Kidney (tissue), 14 donors: ENCODE results near the gene RHBDF2. TPM values are rescaled to one million over a fixed set of nuclear protein-coding genes. Genes with fewer than 3 reads are reported as not detected.

ENCODE experiments used
- DNase-seq, 5 donors: peaks; one replicate each; pipeline ENCODE4 v3.0.0-alpha.2; 2013 to 2020
- FAIRE-seq: peaks from 2 replicates; lab custom pipeline; 2012; peaks lifted over from hg19 to GRCh38; lab: Jason Lieb, UNC
- H3K27ac ChIP-seq, 2 donors: one replicate each; pipeline ENCODE4 v1.7.0; 2013; ENCODE audit warnings: low read depth in 2 of 2, low read length in 2 of 2, inconsistent platforms in 1 of 2
- H3K27me3 ChIP-seq: one replicate; pipeline ENCODE4 v1.7.1; 2013; ENCODE audit warnings: low read length, inconsistent platforms; ENCODE audit not compliant: control insufficient read depth, insufficient read depth
- H3K36me3 ChIP-seq, 3 donors: one replicate each; pipeline versions ENCODE4 v1.7.0 to v1.7.1; 2013; ENCODE audit warnings: low read length in 3 of 3, control low read depth in 1 of 3, inconsistent platforms in 1 of 3; ENCODE audit not compliant: insufficient read depth in 3 of 3, control insufficient read depth in 2 of 3
- H3K4me1 ChIP-seq, 3 donors: one replicate each; pipeline versions ENCODE4 v1.7.0 to v1.7.1; 2013; ENCODE audit warnings: low read length in 3 of 3, inconsistent platforms in 1 of 3, low read depth in 1 of 3; ENCODE audit not compliant: control insufficient read depth in 2 of 3, insufficient read depth in 2 of 3
- H3K4me3 ChIP-seq, 3 donors: one replicate each; pipeline versions ENCODE4 v1.7.0 to v1.8.1; 2013; ENCODE audit warnings: low read length in 3 of 3, control low read depth in 1 of 3, inconsistent platforms in 1 of 3
- H3K9ac ChIP-seq, 3 donors: one replicate each; pipeline versions ENCODE4 v1.7.0 to v1.7.1; 2013; ENCODE audit warnings: low read length in 3 of 3, control low read depth in 1 of 3, inconsistent platforms in 1 of 3
- H3K9me3 ChIP-seq, 3 donors: one replicate each; pipeline versions ENCODE4 v1.7.0 to v1.7.1; 2013; ENCODE audit warnings: low read length in 3 of 3, control low read depth in 1 of 3, inconsistent platforms in 1 of 3; ENCODE audit not compliant: control insufficient read depth in 2 of 3, insufficient read depth in 1 of 3
- intact Hi-C: fragments of 100-400 bp; cut with DNase I; formaldehyde crosslinking; loops from one replicate; pipeline ENCODE4 v1.11.1; 2022
- polyA plus RNA-seq: library from polyadenylated mRNA; stranded (reverse); fragments of 350-450 nt; fragmentation: Illumina TruSeq; extraction: RNeasy Lipid Tissue Mini Kit (QIAGEN cat#74804); gene quantifications from one replicate; pipeline ENCODE4 v1.2.3, GENCODE V29; 2014; ENCODE audit warnings: low read depth, low replicate concordance; ENCODE audit not compliant: insufficient read depth
- total RNA-seq: library from RNA; stranded (reverse); fragmentation: NEBNext Ultra II Directional; extraction: Animal tissue kit (Norgen Biotek cat#: 25700); gene quantifications from one replicate; pipeline ENCODE4 v1.2.1, GENCODE V29; 2021
- TF ChIP-seq, protein P1 (sequence below): IDR thresholded peaks from 3 replicates; pipeline ENCODE4 v1.5.1; 2012; ENCODE audit warnings: mild to moderate bottlenecking, moderate library complexity, borderline replicate concordance; ENCODE audit not compliant: insufficient read depth; ENCODE audit errors: extremely low read depth
- donor health status: control.
- donor health status: control.
- donor health status: control.
- donor health status: control.
- donor health status: control.
- donor health status: DM: yes; HTN: yes; CAD: no.
- donor health status: Normal renal cell carcinoma (clear cell type).

The RHBDF2 gene
- total and polyA plus RNA-seq, 2 donors from 2014 or later, result 6.8 to 58.6 TPM

DNA sequence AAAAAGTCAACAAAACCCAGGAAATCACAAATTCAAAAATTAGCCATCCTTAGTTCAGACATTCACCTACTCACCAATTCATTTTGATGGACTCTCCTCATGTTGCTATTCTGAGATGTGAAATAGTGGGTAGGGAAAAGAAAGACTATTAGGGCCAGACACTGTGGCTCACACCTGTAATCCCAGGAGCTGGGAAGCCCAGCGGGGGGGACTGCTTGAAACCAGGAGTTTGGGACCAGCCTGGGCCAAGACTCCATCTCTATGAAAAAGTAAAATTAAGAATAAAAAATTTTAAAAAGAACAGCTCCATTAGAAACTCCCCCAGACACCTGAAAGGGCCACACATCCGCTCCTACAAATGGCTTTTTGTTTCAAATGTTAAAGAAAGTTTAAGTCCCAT lies 69.7 kb downstream of the RHBDF2 start:
- Histone ChIP-seq H3K4me1 (peaks cover 0 to 8% (median 5%) of the 10 kb centered on the region in 3 donors), H3K36me3 (peaks cover 0 to 3% (median 0%) of the 10 kb centered on the region in 3 donors), H3K27me3 (no peaks in the 10 kb centered on the region), H3K27ac (no peak overlapping the region), H3K4me3 (no peak overlapping the region), H3K9me3 (no peaks in the 10 kb centered on the region), H3K9ac (no peak overlapping the region)
- FAIRE-seq (no peak), DNase-seq (no peak)
- intact Hi-C loops, result no loop called here
- TF ChIP-seq, protein P1, sequence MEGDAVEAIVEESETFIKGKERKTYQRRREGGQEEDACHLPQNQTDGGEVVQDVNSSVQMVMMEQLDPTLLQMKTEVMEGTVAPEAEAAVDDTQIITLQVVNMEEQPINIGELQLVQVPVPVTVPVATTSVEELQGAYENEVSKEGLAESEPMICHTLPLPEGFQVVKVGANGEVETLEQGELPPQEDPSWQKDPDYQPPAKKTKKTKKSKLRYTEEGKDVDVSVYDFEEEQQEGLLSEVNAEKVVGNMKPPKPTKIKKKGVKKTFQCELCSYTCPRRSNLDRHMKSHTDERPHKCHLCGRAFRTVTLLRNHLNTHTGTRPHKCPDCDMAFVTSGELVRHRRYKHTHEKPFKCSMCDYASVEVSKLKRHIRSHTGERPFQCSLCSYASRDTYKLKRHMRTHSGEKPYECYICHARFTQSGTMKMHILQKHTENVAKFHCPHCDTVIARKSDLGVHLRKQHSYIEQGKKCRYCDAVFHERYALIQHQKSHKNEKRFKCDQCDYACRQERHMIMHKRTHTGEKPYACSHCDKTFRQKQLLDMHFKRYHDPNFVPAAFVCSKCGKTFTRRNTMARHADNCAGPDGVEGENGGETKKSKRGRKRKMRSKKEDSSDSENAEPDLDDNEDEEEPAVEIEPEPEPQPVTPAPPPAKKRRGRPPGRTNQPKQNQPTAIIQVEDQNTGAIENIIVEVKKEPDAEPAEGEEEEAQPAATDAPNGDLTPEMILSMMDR, result no peak

DNA sequence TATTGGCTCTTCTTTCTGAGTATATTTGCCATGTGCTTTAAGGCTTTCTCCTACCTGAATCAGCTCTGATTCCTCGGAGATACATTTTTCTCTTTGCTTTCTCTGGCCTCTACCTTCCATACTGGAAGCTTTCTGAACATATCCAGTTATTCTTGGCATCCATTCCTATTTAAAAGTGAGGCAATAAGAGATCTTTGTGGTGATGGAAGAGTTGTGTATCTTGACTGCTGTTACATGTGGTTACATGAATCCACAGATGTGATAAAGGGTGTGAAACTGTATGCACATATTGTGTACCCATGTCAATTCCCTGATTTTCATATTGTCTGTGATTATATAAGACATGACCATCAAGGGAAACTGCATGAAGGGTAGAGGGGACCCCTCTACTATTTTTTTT lies 72.7 kb downstream of the RHBDF2 start:
- Histone ChIP-seq H3K9ac (no peak overlapping the region), H3K36me3 (no peaks in the 10 kb centered on the region), H3K4me1 (peaks cover 0 to 8% (median 5%) of the 10 kb centered on the region in 3 donors), H3K4me3 (no peak overlapping the region), H3K27ac (peak overlapping the region in 1 of 2 donors; percentile 66), H3K9me3 (no peaks in the 10 kb centered on the region), H3K27me3 (no peaks in the 10 kb centered on the region)
- TF ChIP-seq, protein P1, result no peak
- FAIRE-seq, result no peak
- intact Hi-C loops, result no loop called here
- no peak for DNase-seq

DNA sequence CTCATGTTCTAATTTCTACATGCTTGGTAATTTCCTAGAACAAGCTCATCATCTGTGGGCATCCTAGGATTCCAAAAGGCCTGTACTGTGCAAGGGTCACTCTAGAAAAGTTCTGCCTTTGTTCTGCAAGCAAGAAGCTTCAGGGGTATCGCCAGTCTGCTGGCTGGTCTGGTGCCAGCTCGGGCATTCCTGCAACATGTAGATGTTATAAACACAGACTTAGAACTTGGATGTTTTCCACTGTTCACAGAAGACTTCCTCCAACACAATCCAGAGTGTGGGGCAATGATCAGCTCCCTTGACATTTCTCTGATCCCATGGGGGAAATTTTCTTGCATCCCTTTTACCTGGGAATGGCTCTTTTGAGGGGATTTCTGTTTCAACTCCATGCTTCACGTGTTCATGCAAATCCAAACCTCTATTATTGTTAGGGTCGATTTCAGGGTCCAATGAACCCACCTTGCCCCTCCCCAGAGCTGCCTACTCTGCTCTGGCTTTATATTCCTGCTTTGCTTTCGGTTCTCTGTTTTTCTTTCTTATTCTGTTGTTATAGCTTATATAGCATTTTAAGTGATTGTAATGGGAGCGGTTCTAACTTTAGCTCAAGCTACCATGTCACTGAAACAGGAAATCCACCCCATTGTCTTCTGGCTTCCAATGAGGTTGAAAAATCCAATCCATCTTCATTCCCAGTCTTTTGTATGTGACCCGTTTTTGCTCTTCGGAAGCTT lies 73.6 kb downstream of the RHBDF2 start:
- H3K36me3 ChIP-seq, result no peaks in the 10 kb centered on the region
- H3K4me1 ChIP-seq, result peaks cover 0 to 8% (median 5%) of the 10 kb centered on the region in 3 donors
- H3K9ac ChIP-seq, result peak overlapping the region in 1 of 3 donors; percentile 4
- H3K4me3 ChIP-seq, result peak overlapping the region in 1 of 3 donors; percentile 7
- H3K27me3 ChIP-seq, result no peaks in the 10 kb centered on the region
- H3K9me3 ChIP-seq, result no peaks in the 10 kb centered on the region
- H3K27ac ChIP-seq, result peak overlapping the region; percentile 45 to 66
- FAIRE-seq, result no peak
- TF ChIP-seq, protein P1, result no peak
- intact Hi-C loops, result no loop called here
- peak in 1 of 5 donors; percentile 34 for DNase-seq
